Measurements from ENCODE around the gene TOX2.
A peak's percentile ranks its signal among the peaks of the same experiment; 100 is the strongest.

The TOX2 gene

DNA sequence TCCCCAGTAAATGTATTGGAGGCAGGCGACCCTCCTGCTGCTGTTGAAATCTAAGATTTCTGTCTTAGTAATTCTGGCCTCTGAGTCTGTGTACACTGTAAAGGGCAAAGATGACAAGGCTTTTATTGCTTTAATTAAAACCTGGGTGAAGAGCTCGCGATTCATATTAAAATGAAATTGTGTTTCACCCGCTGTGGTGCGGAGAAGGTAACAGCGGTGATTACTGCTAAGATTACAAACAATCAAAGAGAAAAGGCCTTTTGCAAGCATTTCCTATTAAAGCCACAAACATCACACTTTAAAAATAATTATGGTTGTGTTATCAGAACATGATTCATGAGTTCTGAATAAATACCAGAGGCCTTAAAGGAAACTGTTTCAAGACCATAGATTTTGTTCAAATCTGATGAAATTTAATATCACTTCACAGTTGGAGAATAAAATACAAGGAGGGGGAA is 69.3 kb downstream of the TOX2 start:
- no peak overlapping the region for H3K4me3 ChIP-seq (ENCODE audit: low read depth in 1 of 2, low read length in 2 of 2)
- H3K9ac ChIP-seq (ENCODE audit: low read depth in 1 of 2, low read length in 2 of 2) = no peak overlapping the region
- no peak overlapping the region for H3K27ac ChIP-seq (ENCODE audit: low read depth, low read length)

GRCh38 chr20:43984587-43984986 is 69.9 kb downstream of the TOX2 start:
- peaks cover 24 to 32% of the 10 kb centered on the region in 2 donors for H3K4me1 ChIP-seq (ENCODE audit: control insufficient read depth in 1 of 2, insufficient read depth in 2 of 2, low read length in 2 of 2)
- H3K4me3 ChIP-seq (ENCODE audit: low read depth in 1 of 2, low read length in 2 of 2) = no peak overlapping the region
- H3K9me3 ChIP-seq (ENCODE audit: control insufficient read depth in 1 of 2, low read length in 2 of 2) = no peaks in the 10 kb centered on the region
- H3K27ac ChIP-seq (ENCODE audit: low read depth, low read length) = no peak overlapping the region
- no peaks in the 10 kb centered on the region for H3K27me3 ChIP-seq (ENCODE audit: control insufficient read depth in 1 of 2, insufficient read depth in 2 of 2, low read length in 2 of 2)
- no peaks in the 10 kb centered on the region for H3K36me3 ChIP-seq (ENCODE audit: control insufficient read depth in 1 of 2, insufficient read depth in 2 of 2, low read length in 2 of 2)
- peak overlapping the region in 1 of 2 donors; percentile 4 for H3K9ac ChIP-seq (ENCODE audit: low read depth in 1 of 2, low read length in 2 of 2)

More for the DNA sequence above, 69.3 kb downstream of the TOX2 start:
- peaks cover 24 to 32% of the 10 kb centered on the region in 2 donors for H3K4me1 ChIP-seq (ENCODE audit: control insufficient read depth in 1 of 2, insufficient read depth in 2 of 2, low read length in 2 of 2)
- no peaks in the 10 kb centered on the region for H3K9me3 ChIP-seq (ENCODE audit: control insufficient read depth in 1 of 2, low read length in 2 of 2)
- H3K27me3 ChIP-seq (ENCODE audit: control insufficient read depth in 1 of 2, insufficient read depth in 2 of 2, low read length in 2 of 2) = no peaks in the 10 kb centered on the region
- no peaks in the 10 kb centered on the region for H3K36me3 ChIP-seq (ENCODE audit: control insufficient read depth in 1 of 2, insufficient read depth in 2 of 2, low read length in 2 of 2)

DNA sequence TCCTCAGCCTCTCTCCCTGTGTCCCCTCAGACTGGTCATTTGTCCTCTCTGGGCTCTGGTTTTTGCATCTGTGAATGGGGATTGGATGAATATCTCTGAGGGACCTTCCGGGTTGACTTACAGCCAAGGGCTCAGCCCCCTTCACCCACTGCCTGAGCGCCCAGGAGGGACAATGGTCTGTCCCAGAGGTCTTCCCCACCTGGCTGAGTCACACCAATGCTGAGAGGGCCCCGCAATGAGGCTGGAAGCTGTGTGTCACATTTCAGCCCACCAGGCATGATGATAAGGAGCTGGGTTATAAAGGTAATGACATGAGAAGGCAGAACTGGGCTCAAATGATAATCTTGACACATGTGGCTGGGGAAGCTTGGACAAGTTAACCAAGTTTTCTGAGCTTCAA is 70.5 kb downstream of the TOX2 start:
- H3K4me3 ChIP-seq (ENCODE audit: low read depth in 1 of 2, low read length in 2 of 2) = no peak overlapping the region

GRCh38 chr20:43985608-43986316 is 71.1 kb downstream of the TOX2 start:
- H3K4me3 ChIP-seq (ENCODE audit: low read depth in 1 of 2, low read length in 2 of 2) = no peak overlapping the region
- peaks cover 0 to 2% of the 10 kb centered on the region in 2 donors for H3K9me3 ChIP-seq (ENCODE audit: control insufficient read depth in 1 of 2, low read length in 2 of 2)
- peaks cover 24 to 32% of the 10 kb centered on the region in 2 donors for H3K4me1 ChIP-seq (ENCODE audit: control insufficient read depth in 1 of 2, insufficient read depth in 2 of 2, low read length in 2 of 2)
- no peak overlapping the region for H3K9ac ChIP-seq (ENCODE audit: low read depth in 1 of 2, low read length in 2 of 2)
- H3K27ac ChIP-seq (ENCODE audit: low read depth, low read length) = no peak overlapping the region
- no peaks in the 10 kb centered on the region for H3K36me3 ChIP-seq (ENCODE audit: control insufficient read depth in 1 of 2, insufficient read depth in 2 of 2, low read length in 2 of 2)
- no peaks in the 10 kb centered on the region for H3K27me3 ChIP-seq (ENCODE audit: control insufficient read depth in 1 of 2, insufficient read depth in 2 of 2, low read length in 2 of 2)

More for the DNA sequence above, 70.5 kb downstream of the TOX2 start:
- Histone ChIP-seq H3K9me3 (ENCODE audit: control insufficient read depth in 1 of 2, low read length in 2 of 2) (peaks cover 0 to 2% of the 10 kb centered on the region in 2 donors), H3K4me1 (ENCODE audit: control insufficient read depth in 1 of 2, insufficient read depth in 2 of 2, low read length in 2 of 2) (peaks cover 24 to 32% of the 10 kb centered on the region in 2 donors), H3K27ac (ENCODE audit: low read depth, low read length) (no peak overlapping the region), H3K36me3 (ENCODE audit: control insufficient read depth in 1 of 2, insufficient read depth in 2 of 2, low read length in 2 of 2) (no peaks in the 10 kb centered on the region), H3K9ac (ENCODE audit: low read depth in 1 of 2, low read length in 2 of 2) (peak overlapping the region in 1 of 2 donors; percentile 4), H3K27me3 (ENCODE audit: control insufficient read depth in 1 of 2, insufficient read depth in 2 of 2, low read length in 2 of 2) (no peaks in the 10 kb centered on the region)

DNA sequence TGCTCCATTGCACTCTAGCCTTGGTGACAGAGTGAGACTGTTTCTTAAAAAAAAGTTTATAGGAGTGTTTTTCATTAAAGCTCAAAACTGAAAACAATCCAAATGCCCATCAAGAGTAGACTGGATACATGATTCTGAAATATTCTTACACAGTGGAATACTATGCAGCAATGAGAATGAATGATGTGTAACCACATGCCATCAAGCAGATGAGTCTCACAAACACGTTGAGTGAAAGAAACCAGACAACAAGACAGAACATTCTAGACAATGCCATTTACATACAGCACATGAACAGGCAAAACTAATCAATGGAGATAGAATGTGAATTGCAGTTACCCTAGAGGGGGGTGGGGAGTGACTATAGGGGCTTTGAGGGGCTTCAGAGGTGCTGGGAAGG is 72.4 kb downstream of the TOX2 start:
- H3K9me3 ChIP-seq (ENCODE audit: control insufficient read depth in 1 of 2, low read length in 2 of 2) = peaks cover 0 to 2% of the 10 kb centered on the region in 2 donors
- no peaks in the 10 kb centered on the region for H3K36me3 ChIP-seq (ENCODE audit: control insufficient read depth in 1 of 2, insufficient read depth in 2 of 2, low read length in 2 of 2)
- H3K4me1 ChIP-seq (ENCODE audit: control insufficient read depth in 1 of 2, insufficient read depth in 2 of 2, low read length in 2 of 2) = peaks cover 24 to 32% of the 10 kb centered on the region in 2 donors
- H3K27ac ChIP-seq (ENCODE audit: low read depth, low read length) = no peak overlapping the region
- no peak overlapping the region for H3K9ac ChIP-seq (ENCODE audit: low read depth in 1 of 2, low read length in 2 of 2)
- H3K4me3 ChIP-seq (ENCODE audit: low read depth in 1 of 2, low read length in 2 of 2) = no peak overlapping the region
- H3K27me3 ChIP-seq (ENCODE audit: control insufficient read depth in 1 of 2, insufficient read depth in 2 of 2, low read length in 2 of 2) = no peaks in the 10 kb centered on the region

- Histone ChIP-seq H3K36me3 (ENCODE audit: control insufficient read depth in 1 of 2, insufficient read depth in 2 of 2, low read length in 2 of 2) (no peaks in the 10 kb centered on the region), H3K9me3 (ENCODE audit: control insufficient read depth in 1 of 2, low read length in 2 of 2) (peaks cover 0 to 2% of the 10 kb centered on the region in 2 donors), H3K4me1 (ENCODE audit: control insufficient read depth in 1 of 2, insufficient read depth in 2 of 2, low read length in 2 of 2) (peaks cover 24 to 32% of the 10 kb centered on the region in 2 donors), H3K27ac (ENCODE audit: low read depth, low read length) (no peak overlapping the region), H3K9ac (ENCODE audit: low read depth in 1 of 2, low read length in 2 of 2) (no peak overlapping the region), H3K27me3 (ENCODE audit: control insufficient read depth in 1 of 2, insufficient read depth in 2 of 2, low read length in 2 of 2) (no peaks in the 10 kb centered on the region), H3K4me3 (ENCODE audit: low read depth in 1 of 2, low read length in 2 of 2) (no peak overlapping the region)
Observed at GRCh38 chr20:43987531-43987930, 72.9 kb downstream of the TOX2 start.

DNA sequence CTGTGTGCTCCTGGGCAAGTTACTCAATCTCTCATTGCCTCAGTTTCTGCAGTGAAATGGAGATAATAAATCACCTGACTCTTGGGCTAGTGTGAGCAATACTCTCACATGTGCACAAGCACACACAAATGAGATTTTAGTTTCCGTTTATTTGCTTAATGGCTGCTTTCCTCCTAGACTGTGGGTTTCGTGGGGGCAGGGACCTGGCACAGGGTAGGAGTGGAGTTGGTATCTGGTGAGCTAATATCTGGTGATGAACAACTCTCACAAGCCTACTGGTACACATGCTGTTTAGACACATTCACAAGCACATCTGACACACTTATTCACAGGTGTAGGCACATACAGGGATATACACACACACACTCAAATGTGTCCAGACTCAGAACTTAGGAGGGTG is 73.8 kb downstream of the TOX2 start:
- H3K27me3 ChIP-seq (ENCODE audit: control insufficient read depth in 1 of 2, insufficient read depth in 2 of 2, low read length in 2 of 2) = no peaks in the 10 kb centered on the region
- no peaks in the 10 kb centered on the region for H3K36me3 ChIP-seq (ENCODE audit: control insufficient read depth in 1 of 2, insufficient read depth in 2 of 2, low read length in 2 of 2)
- H3K9me3 ChIP-seq (ENCODE audit: control insufficient read depth in 1 of 2, low read length in 2 of 2) = peaks cover 0 to 2% of the 10 kb centered on the region in 2 donors
- no peak overlapping the region for H3K4me3 ChIP-seq (ENCODE audit: low read depth in 1 of 2, low read length in 2 of 2)
- no peak overlapping the region for H3K27ac ChIP-seq (ENCODE audit: low read depth, low read length)
- peaks cover 24 to 30% of the 10 kb centered on the region in 2 donors for H3K4me1 ChIP-seq (ENCODE audit: control insufficient read depth in 1 of 2, insufficient read depth in 2 of 2, low read length in 2 of 2)
- H3K9ac ChIP-seq (ENCODE audit: low read depth in 1 of 2, low read length in 2 of 2) = no peak overlapping the region

DNA sequence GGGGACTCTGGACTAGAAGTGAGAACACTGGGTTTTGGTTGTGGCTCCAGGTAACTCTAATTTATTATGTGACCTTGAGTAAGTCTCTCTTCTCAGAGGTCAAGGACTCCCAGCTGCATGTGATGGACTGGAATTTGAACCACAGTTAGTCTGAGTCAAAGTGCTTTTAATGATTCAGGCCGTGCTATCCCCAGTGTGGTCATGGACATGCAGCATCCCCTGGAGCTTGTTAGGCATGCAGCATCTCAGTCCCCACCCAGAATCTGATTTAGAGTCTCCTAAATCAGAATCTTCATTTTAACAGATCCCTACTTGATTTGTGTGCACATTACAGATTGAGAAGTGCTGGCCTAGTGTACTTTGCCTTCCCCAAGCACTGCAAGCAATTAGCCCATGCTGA is 74.2 kb downstream of the TOX2 start:
- no peak overlapping the region for H3K9ac ChIP-seq (ENCODE audit: low read depth in 1 of 2, low read length in 2 of 2)
- no peaks in the 10 kb centered on the region for H3K36me3 ChIP-seq (ENCODE audit: control insufficient read depth in 1 of 2, insufficient read depth in 2 of 2, low read length in 2 of 2)
- H3K27me3 ChIP-seq (ENCODE audit: control insufficient read depth in 1 of 2, insufficient read depth in 2 of 2, low read length in 2 of 2) = no peaks in the 10 kb centered on the region
- H3K27ac ChIP-seq (ENCODE audit: low read depth, low read length) = no peak overlapping the region
- H3K4me1 ChIP-seq (ENCODE audit: control insufficient read depth in 1 of 2, insufficient read depth in 2 of 2, low read length in 2 of 2) = peaks cover 19 to 26% of the 10 kb centered on the region in 2 donors
- H3K4me3 ChIP-seq (ENCODE audit: low read depth in 1 of 2, low read length in 2 of 2) = no peak overlapping the region
- peaks cover 0 to 2% of the 10 kb centered on the region in 2 donors for H3K9me3 ChIP-seq (ENCODE audit: control insufficient read depth in 1 of 2, low read length in 2 of 2)

DNA sequence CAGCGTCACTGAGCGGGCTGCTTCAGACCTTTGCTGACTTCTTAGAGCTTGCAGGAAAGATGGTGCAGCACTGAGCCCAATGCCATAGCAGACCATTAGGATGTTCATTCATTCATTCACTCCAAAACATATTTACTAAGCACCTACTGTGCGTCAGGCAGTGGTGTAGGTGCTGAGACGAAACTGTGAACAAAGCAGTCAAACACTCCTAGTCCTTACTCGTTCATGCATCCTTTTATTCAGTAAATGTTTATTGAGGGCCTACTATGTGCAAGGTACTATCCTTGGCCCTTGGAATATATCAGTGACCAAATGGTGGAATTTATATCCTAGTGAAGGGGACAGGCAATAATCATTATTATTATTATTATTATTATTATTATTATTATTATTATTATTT is 76.6 kb downstream of the TOX2 start:
- Histone ChIP-seq H3K9me3 (ENCODE audit: control insufficient read depth in 1 of 2, low read length in 2 of 2) (peaks cover 0 to 2% of the 10 kb centered on the region in 2 donors), H3K27ac (ENCODE audit: low read depth, low read length) (no peak overlapping the region), H3K4me1 (ENCODE audit: control insufficient read depth in 1 of 2, insufficient read depth in 2 of 2, low read length in 2 of 2) (peaks cover 0 to 3% of the 10 kb centered on the region in 2 donors)

GRCh38 chr20:43991982-43992381 is 77.3 kb downstream of the TOX2 start:
- Histone ChIP-seq H3K9ac (ENCODE audit: low read depth in 1 of 2, low read length in 2 of 2) (no peak overlapping the region), H3K27ac (ENCODE audit: low read depth, low read length) (no peak overlapping the region), H3K27me3 (ENCODE audit: control insufficient read depth in 1 of 2, insufficient read depth in 2 of 2, low read length in 2 of 2) (no peaks in the 10 kb centered on the region), H3K9me3 (ENCODE audit: control insufficient read depth in 1 of 2, low read length in 2 of 2) (peaks cover 0 to 2% of the 10 kb centered on the region in 2 donors), H3K4me1 (ENCODE audit: control insufficient read depth in 1 of 2, insufficient read depth in 2 of 2, low read length in 2 of 2) (peaks cover 0 to 3% of the 10 kb centered on the region in 2 donors), H3K4me3 (ENCODE audit: low read depth in 1 of 2, low read length in 2 of 2) (no peak overlapping the region), H3K36me3 (ENCODE audit: control insufficient read depth in 1 of 2, insufficient read depth in 2 of 2, low read length in 2 of 2) (no peaks in the 10 kb centered on the region)

More for the DNA sequence above, 76.6 kb downstream of the TOX2 start:
- Histone ChIP-seq H3K36me3 (ENCODE audit: control insufficient read depth in 1 of 2, insufficient read depth in 2 of 2, low read length in 2 of 2) (no peaks in the 10 kb centered on the region), H3K4me3 (ENCODE audit: low read depth in 1 of 2, low read length in 2 of 2) (no peak overlapping the region), H3K27me3 (ENCODE audit: control insufficient read depth in 1 of 2, insufficient read depth in 2 of 2, low read length in 2 of 2) (no peaks in the 10 kb centered on the region), H3K9ac (ENCODE audit: low read depth in 1 of 2, low read length in 2 of 2) (no peak overlapping the region)

Measured in duodenal mucosa (tissue), 2 donors.